ENCODE results near the gene FLG. TPM values are rescaled to one million over a fixed set of nuclear protein-coding genes. Genes with fewer than 3 reads are reported as not detected.
"Not testable (repeated sequence)": the region's sequence is repeated elsewhere in the genome, so short reads cannot be mapped to it uniquely, and the experiment has no call there.

The FLG gene
- total and polyA plus RNA-seq, 2 donors (not counting 1 experiment from before 2014, with no cell fraction given) = not detected

GRCh38 chr1:152303139-152303872 is 21.7 kb downstream of the FLG start:
- H3K4me3 ChIP-seq (replicated peaks in 1 of 4; ENCODE audit: control extremely low read depth in 1 of 4, insufficient read depth in 1 of 4, low read depth in 3 of 4, low read length in 4 of 4); H3K9ac ChIP-seq (ENCODE audit: insufficient read depth, low read length); DNase-seq (ENCODE audit: low read depth in 2 of 2); H2AFZ ChIP-seq (ENCODE audit: low read length); H4K20me1 ChIP-seq (ENCODE audit: control insufficient read depth, extremely low read depth, insufficient read depth, low read length); H3K27ac ChIP-seq (ENCODE audit: insufficient read depth, low read length); H3K79me2 ChIP-seq (ENCODE audit: control insufficient read depth, insufficient read depth, low read length); H3K9me3 ChIP-seq (ENCODE audit: control insufficient read depth, insufficient read depth, low read depth, low read length); H3K4me2 ChIP-seq (ENCODE audit: extremely low read depth, insufficient read depth, low read length); H3K36me3 ChIP-seq (ENCODE audit: control insufficient read depth, insufficient read depth, low read length); H3K4me1 ChIP-seq (ENCODE audit: control insufficient read depth, extremely low read depth, insufficient read depth, low read length); H3K27me3 ChIP-seq (ENCODE audit: control insufficient read depth, insufficient read depth, low read length): not testable (repeated sequence)

GRCh38 chr1:152256394-152256793 is 68.6 kb downstream of the FLG start:
- not testable (repeated sequence) for H3K36me3 ChIP-seq (ENCODE audit: control insufficient read depth, insufficient read depth, low read length); H3K4me3 ChIP-seq (replicated peaks in 1 of 4; ENCODE audit: control extremely low read depth in 1 of 4, insufficient read depth in 1 of 4, low read depth in 3 of 4, low read length in 4 of 4); H3K79me2 ChIP-seq (ENCODE audit: control insufficient read depth, insufficient read depth, low read length); H3K9ac ChIP-seq (ENCODE audit: insufficient read depth, low read length); H3K9me3 ChIP-seq (ENCODE audit: control insufficient read depth, insufficient read depth, low read depth, low read length); DNase-seq (ENCODE audit: low read depth in 2 of 2); H3K27me3 ChIP-seq (ENCODE audit: control insufficient read depth, insufficient read depth, low read length); H3K27ac ChIP-seq (ENCODE audit: insufficient read depth, low read length); H3K4me1 ChIP-seq (ENCODE audit: control insufficient read depth, extremely low read depth, insufficient read depth, low read length); H2AFZ ChIP-seq (ENCODE audit: low read length); H4K20me1 ChIP-seq (ENCODE audit: control insufficient read depth, extremely low read depth, insufficient read depth, low read length); H3K4me2 ChIP-seq (ENCODE audit: extremely low read depth, insufficient read depth, low read length)

Other genes with a start within 250 kb of the FLG start
- gene TCHHL1, start 236.2 kb downstream of the FLG start, total RNA-seq = not detected in 2 replicates
- not detected in 2 replicates for gene TCHHL1, start 236.2 kb downstream of the FLG start, polyA plus RNA-seq
- gene TCHH, start 209.8 kb downstream of the FLG start, total RNA-seq = under 0.01 TPM in 1 of 2 replicates, not detected in the other
- not detected in 2 replicates for gene TCHH, start 209.8 kb downstream of the FLG start, polyA plus RNA-seq
- gene RPTN, start 166.0 kb downstream of the FLG start, total RNA-seq = not detected in 2 replicates
- gene RPTN, start 166.0 kb downstream of the FLG start, polyA plus RNA-seq = not detected in 2 replicates
- not detected in 2 replicates for gene HRNR, start 101.0 kb downstream of the FLG start, total RNA-seq
- gene HRNR, start 101.0 kb downstream of the FLG start, polyA plus RNA-seq = not detected in 2 replicates
- not detected in 2 replicates for gene FLG2, start 34.8 kb upstream of the FLG start, total RNA-seq
- gene FLG2, start 34.8 kb upstream of the FLG start, polyA plus RNA-seq = not detected in 2 replicates
- gene CRNN, start 89.0 kb upstream of the FLG start, total RNA-seq = not detected in 2 replicates
- not detected in 2 replicates for gene CRNN, start 89.0 kb upstream of the FLG start, polyA plus RNA-seq
- gene LCE5A, start 185.6 kb upstream of the FLG start, total RNA-seq = not detected in 2 replicates
- not detected in 2 replicates for gene LCE5A, start 185.6 kb upstream of the FLG start, polyA plus RNA-seq
- gene CRCT1, start 189.2 kb upstream of the FLG start, total RNA-seq = not detected in 2 replicates
- gene CRCT1, start 189.2 kb upstream of the FLG start, polyA plus RNA-seq = not detected in 2 replicates
- not detected in 2 replicates for gene LCE3E, start 241.5 kb upstream of the FLG start, total RNA-seq
- gene LCE3E, start 241.5 kb upstream of the FLG start, polyA plus RNA-seq = not detected in 2 replicates

Measured in fibroblast of lung (primary cell).